Activated CD8-positive, alpha-beta memory T cell treated with anti-CD3 and anti-CD28 coated beads, Interleukin-2, amount 50 U/mL, for 4 hours (primary cell): ENCODE measurements around the gene ADORA3.

Source experiments
- DNase-seq: peaks from one replicate; pipeline ENCODE4 v3.0.0-alpha.2; 2020

Gene ADORA3

DNA sequence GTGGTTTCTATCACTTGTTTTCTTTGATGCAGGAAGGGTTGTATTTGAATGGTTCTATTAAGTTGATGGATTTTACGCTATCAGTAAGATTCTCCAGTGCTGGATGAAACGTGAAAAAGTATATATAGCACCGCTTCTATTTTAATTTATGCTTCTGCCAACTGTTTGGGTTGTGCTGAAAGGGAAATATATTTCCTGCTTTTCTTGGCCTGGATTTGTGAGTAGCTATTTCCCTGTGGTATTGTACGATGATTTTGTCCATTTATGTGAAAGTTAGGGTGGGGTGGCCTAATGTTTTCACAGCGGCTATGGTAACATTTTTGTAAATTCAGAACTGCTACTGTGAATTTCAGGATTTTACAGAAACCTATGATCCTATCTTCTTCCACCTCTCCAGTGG is 29.3 kb downstream of the ADORA3 start:
- DNase-seq = no peak

DNA sequence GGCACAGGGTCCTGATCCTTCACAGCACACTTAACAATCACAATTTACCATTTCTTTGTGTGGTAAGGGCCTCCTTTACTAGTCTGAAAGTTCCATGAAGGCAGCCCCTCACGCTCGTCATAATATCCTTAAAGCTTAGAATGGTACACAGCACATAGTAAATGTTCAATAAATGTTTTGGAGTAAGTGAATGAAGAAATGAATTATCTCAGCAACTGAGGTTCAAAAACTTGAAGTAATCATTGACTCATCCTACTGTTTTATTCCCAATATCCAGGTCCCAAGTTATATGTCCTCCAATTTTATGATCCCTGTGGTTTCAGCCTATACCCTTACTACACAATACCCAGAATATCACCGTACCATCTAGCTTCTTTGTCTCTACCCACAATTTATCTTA is 31.9 kb downstream of the ADORA3 start:
- DNase-seq = no peak

DNA sequence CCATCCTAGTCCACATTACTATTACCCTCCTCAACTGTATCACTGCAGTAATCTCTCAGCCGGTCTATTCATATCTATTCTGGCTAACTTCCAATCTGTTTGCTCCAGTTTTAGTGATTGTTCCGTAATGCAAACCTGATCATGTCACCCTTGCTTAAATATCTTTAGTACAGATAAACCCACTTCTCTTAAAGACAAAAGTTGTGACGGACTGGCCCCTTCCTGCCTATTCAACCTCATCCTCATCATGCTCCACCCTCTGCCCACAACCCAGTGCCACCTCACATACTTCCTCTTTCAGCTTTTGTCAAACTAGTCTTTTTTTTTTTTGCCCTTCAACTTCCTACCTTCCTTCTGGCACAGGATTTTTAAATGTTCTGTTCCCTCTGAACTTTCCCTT is 32.4 kb downstream of the ADORA3 start:
- peak; percentile 59 for DNase-seq

DNA sequence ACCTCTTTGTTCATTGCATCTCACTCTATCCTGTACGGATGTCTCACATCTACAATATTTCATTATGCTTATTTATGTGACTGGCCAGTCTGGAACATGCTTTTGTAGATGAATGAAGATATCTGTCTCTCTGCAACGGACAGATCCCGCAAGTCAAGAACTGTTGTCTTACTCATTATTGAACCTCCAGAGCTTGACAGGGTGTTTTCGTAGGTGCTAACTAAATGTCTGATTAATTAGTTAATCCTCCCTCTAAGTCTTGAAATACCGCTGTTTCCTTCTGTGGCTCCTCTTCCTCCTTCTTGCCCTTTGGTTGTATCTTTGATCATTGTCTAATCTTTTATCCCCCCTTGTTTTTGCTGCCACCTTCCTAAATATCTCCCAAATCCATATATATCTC is 32.8 kb downstream of the ADORA3 start:
- no peak for DNase-seq

DNA sequence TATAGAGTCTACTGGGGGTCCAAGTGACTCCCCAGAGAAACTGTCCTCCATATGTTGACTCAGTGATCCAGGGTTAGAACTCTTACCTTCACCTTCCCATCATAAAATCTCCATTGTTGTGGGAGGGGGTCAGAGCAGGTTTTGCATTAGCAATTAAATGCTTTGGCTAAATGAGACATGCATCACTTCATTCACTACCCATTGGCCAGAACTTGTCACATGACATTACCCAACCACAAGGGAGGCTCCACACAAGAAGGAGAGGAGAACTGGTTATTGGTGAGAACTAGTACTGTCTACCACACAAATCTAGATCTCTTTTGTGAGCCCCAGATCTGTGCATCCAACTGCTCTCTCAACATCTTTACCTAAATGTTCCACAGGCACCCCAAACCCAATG is 33.9 kb downstream of the ADORA3 start:
- no peak for DNase-seq

DNA sequence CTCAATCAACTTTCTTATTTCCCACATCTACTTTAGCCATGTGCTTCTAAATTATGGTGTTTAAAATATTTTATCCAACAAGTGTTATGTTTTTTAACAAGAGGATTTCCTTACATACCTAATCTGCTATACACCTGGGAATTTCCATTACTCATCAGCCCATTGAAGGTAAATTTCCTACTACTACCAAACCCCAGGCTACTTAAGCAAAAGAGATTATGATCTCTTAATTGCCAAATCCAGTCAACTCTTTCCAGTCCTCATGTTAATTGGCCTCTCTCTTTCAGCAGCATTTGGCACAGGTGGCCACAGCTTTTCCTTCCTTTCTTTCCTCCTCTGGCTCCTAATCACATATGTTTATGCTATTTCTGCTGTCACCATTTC is 34.7 kb downstream of the ADORA3 start:
- DNase-seq = no peak

DNA sequence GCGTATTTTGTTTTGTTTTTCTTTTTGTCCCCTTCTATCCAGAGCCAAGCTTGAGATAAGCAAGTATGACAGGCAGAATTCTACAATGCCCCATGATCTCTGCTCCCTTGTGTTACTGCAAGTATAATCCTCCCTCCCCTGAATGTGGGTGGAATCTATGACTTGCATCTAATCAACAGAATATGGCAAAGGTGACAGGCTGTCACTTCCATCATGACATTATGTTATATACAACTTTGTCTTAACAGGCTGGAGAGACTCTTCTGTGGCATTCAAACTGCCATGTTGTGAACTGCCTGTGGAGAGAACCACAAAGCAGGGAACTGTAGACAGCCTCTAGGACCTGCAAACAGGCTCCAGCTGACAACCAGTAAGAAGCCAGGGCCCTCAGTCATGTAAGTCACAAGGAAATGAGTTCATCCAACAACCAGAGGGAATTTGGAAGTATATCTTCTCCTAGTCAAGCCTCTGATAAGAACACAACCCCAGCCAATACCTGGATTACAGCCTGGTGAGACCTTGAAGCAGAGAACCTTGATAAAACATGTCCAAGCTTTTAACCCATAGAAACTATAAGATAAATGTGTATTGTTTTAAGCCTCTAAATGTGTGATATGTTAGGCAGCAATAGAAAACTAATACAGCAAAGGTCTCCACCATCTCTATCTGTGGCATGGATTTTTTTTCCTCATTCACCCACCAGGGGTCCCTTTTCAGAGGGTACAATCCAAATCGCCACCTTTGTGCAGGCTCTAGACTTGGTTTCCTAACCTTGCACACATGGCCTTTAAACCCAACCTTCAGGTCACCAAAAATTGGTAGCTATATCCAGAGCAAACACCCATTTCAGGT is 35.3 kb downstream of the ADORA3 start:
- no peak for DNase-seq

DNA sequence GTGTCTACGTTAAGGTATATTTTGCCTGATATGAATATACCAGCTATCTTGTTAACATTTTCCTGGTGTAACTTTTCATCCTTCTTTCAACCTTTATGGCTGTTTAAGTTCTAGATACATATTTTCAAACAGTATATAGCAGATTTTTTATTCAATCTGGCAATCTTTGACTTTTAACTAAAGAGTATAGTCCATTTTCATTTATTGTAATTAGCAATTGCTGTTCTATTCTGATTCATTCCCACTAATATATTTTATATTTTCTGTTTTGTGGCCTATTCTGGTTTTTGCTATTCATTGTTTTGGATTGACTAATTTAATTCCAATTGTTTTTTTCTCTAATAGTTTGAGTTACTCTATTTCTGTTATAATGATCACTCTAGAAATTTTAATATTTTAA is 37.0 kb downstream of the ADORA3 start:
- no peak for DNase-seq

DNA sequence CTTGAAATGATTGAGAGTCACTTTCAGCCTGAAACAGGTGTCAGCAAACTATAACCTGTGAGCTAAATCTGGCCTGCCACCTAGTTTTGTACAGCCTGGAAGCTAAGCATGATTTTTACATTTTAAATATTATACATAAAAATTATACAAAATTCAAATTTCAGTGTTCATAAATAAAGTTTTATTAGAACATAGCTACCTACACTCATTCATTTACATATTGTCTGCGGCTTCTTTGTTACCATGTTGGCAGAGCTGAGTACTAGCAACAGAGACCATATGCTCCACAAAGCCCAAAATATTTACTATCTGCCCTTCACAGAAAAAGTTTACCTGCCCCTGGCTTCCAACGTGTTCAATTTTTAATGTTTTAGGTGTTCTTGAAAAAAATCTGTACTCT is 37.7 kb downstream of the ADORA3 start:
- no peak for DNase-seq

DNA sequence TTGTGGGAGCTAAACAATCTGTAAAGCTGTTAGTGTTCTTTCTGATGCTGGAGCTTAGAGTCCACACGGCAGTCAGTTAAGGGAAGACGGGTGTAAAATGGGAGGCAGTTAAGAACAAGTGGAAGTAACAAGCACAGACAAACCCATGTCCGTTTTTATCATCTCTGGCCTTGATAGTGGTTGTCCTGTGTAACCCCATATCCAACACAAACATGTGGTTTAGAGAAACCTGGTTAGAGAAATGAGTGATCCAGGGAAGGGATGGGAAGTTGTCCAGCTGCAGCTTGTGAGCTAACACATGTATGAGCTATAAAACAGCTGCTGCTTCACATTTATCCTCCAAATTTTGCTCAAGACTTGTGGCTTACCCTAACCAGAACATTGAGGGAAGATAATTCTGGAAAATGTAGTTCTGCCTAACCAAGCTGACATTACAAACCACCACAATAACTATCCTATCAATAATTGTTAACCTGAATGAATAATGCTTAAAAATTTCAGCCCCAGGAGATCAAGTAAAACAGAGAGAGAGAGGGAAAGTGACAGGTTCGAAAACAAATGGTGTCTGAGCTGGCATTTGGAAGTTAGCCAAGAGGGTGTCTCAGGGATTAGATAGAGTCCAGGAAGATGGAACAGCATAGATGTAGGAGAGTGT is 40.3 kb downstream of the ADORA3 start:
- no peak for DNase-seq

DNA sequence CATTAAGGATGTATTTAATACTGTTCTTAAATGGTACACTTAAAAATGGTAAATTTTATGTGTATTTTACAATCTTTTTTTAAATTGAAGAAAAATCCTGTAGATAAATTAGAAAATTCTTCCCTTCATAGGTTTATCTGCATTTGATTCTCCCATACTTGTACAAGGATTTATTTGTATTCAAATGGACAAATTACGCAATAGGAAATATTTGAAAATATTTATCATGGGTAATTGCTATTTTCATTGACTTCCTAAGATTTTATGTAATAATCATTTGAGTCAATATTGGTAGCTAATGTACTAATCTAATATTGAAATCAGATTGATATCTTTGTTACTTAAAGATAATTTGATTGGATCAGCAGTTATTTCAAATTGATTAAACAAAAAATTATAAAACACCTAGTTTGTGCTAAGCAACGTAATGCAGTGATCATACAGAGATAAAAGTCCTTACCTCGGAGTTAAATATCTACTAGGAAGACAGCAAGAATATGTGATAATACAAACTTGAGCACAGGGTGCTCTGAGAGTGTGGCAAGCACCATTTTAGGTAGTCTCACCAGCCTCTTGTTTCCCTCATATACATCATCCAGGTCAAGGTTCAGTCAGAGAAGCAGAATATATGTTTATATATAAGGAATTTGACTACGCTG is 40.9 kb downstream of the ADORA3 start:
- DNase-seq = no peak

DNA sequence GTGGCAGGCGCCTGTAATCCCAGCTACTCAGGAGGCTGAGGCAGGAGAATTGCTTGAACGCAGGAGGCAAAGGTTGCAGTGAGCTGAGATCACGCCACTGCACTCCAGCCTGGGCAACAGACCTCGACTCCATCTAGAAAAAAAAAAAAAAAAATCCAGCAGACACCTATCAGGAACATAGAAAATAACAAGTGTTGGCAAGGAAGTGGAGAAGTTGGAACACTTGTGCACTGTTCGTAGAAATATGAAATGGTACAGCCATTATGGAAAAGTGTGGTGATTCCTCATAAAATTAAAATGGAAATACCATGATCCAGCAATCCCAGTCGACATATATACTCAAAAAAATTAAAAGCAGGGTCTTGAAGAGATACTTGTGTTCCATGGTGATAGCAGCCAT is 41.7 kb downstream of the ADORA3 start:
- no peak for DNase-seq

DNA sequence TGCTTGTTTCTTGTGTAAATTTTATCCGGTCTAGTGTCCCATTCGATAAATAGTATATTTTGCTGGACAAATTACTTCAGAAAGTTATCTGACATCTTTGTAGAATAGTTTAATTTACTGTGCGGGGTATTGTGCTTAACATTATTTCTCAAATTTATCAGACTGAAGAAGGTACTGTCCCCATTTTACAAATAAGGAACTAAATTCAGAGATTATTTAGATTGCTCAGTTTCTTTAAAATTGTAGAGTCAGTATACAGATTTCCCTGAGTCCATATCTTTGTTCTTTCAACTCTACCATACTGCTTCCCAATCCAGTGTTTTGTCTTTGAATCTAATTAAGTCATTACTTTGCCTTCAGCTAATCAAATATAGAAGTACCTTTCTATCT is 47.8 kb downstream of the ADORA3 start:
- DNase-seq = no peak

DNA sequence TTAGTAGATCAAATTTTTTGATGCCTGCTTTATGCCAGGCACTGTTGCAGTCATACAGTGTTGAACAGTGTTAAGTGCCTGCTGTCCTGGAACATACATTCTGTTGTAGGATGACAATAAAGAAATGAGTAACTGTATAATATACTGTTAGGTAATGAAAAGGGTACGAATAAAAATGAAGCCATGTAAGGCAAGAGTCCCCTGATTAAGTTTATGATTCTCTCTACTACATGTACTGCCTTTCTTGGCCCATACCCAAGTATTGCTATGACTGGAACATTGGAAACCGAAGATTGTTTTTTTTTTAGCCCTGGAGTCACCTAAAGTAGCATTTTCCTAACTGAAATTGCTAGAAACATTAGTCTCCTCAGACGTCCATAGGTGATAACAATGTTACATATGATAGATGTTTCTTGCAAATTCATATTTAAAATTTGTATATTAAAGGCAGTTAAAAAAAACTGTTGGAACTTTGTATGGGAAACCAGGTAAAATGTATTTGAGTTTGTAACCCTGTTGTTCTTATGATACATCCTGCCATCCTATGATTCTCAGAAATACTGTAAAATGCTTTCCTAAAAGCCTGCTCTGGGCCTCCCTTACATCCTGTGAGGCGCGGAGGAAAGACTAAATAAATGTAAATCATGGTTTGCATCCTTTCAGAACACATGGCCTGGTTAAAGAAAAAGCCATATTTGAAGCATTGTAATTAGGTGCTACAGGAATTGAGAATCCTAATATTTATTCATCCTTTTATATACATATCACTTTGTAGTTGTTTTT is 48.4 kb downstream of the ADORA3 start:
- DNase-seq = no peak

DNA sequence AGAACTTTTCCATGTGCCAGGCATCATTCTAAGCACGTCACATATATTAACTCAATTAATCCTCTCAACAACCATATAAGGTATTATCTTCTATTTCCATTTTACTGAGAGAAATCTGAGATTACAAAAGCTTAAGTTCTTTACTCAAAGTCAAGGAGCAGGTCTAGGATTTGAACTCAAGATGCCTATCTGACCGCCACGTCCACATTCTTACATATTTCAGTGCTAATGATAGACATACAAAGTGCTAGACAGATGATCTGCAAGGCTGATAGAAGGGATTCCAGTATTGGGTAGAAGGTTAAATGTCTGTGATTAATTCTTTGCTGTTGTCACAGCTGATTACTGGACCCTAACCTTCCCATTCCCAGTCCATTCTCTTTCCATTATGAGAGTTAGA is 49.7 kb downstream of the ADORA3 start:
- DNase-seq = no peak

DNA sequence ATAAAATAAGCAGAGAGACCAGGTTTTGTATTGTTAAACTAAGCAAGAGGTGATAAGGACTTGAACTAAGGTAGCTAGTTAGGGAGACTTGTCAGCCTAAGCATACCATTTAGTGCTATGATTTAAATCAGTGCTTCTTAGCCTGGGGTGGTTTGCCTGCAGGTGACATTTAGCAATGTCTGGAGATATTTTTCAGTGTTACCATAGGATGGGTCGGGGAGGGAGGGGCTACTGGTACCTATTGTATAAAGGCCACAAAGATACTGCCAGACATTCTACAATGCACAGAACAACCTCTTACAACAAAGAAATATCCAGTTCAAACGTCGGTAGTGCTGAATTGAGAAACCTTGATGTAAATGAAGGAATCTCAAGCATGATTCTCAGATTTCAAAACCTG is 50.9 kb downstream of the ADORA3 start:
- DNase-seq = no peak

DNA sequence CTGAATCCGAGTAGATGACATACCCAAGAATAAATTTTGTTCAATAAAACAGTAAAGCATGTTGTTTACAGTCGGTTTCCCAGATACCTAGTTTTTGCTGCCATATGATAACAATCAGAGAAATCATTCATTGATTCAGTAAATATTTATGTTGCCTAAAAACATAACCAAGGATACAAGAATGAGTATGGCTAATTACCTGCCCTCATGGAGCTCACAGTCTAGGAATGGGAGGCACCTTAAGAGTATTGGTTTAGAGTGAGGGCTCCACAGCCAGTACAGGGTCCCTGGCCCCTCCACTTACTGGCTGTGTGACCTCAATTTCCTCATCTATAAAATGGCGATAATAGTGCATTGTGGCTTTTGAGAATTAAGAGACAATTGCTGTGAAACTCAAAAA is 53.2 kb downstream of the ADORA3 start:
- DNase-seq = no peak

DNA sequence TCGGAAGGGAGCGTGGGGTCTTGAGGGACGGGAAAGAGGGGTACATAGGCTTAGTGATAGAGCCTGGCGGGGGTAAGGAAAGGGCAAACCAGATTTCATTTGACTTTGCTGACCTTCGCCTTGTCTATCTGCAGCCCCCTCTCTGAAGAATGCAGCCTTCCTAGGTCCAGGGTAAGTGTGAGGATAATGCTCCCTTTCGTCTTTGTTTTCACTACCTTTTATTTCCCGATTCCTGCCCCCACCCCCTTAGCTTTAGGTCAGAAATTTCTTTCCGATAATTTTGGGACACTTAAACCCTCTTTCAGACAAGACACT is 53.8 kb downstream of the ADORA3 start:
- DNase-seq = no peak
